DMS153 treated with DMSO at 0.1 percent for 48 hours (cell line): ENCODE measurements around the gene MACROD1.

ENCODE experiments used
- DNase-seq: peaks from one replicate; lab custom pipeline; 2025; ENCODE audit not compliant: unreplicated experiment; lab: John Stamatoyannopoulos, UW

The MACROD1 gene

GRCh38 chr11:64165842-64166635 is at the start of gene MACROD1:
TSS of gene MACROD1 (minus strand) at chr11:64166113. CDS start at chr11:64165994, 119 bp downstream.
- DNase-seq = peak; percentile 82

- DNase-seq = no peak
Measured at GRCh38 chr11:64211181-64211872, 45.4 kb upstream of the MACROD1 start.

GRCh38 chr11:64210301-64211020 is 44.5 kb upstream of the MACROD1 start:
- no peak for DNase-seq

GRCh38 chr11:64209563-64209843 is 43.6 kb upstream of the MACROD1 start:
- no peak for DNase-seq

- DNase-seq = no peak
Measured at GRCh38 chr11:64208796-64209562, 43.1 kb upstream of the MACROD1 start.

GRCh38 chr11:64208086-64208795 is 42.3 kb upstream of the MACROD1 start:
- DNase-seq = no peak

- DNase-seq = no peak
Measured at GRCh38 chr11:64207256-64208085, 41.6 kb upstream of the MACROD1 start.

GRCh38 chr11:64206457-64207255 is 40.7 kb upstream of the MACROD1 start, which contains the start of gene FERMT3:
TSS of gene FERMT3 (plus strand) at chr11:64206721. CDS start at chr11:64207365, 644 bp downstream.
- DNase-seq = no peak

- DNase-seq = peak; percentile 56
Measured at GRCh38 chr11:64204464-64204989, 38.6 kb upstream of the MACROD1 start.

- DNase-seq = no peak
Measured at GRCh38 chr11:64204080-64204440, 38.1 kb upstream of the MACROD1 start.

GRCh38 chr11:64203421-64204079 is 37.6 kb upstream of the MACROD1 start:
- DNase-seq = no peak

GRCh38 chr11:64202992-64203391 is 37.1 kb upstream of the MACROD1 start:
- DNase-seq = no peak

- no peak for DNase-seq
Measured at GRCh38 chr11:64201543-64201942, 35.6 kb upstream of the MACROD1 start.

- no peak for DNase-seq
Measured at GRCh38 chr11:64198511-64198910, 32.6 kb upstream of the MACROD1 start.

- no peak for DNase-seq
Measured at GRCh38 chr11:64196626-64197025, 30.7 kb upstream of the MACROD1 start.

GRCh38 chr11:64192434-64192833 is 26.5 kb upstream of the MACROD1 start:
- no peak for DNase-seq

- no peak for DNase-seq
Measured at GRCh38 chr11:64186492-64187165, 20.7 kb upstream of the MACROD1 start.
